ENCODE results near the gene SETD7. TPM values are rescaled to one million over a fixed set of nuclear protein-coding genes. Genes with fewer than 3 reads are reported as not detected.

Gene SETD7
- total RNA-seq, 1 experiment from 2014 or later, result 41.6 TPM

- TF ChIP-seq REST (IDR thresholded peaks at IDR 0.05; ENCODE audit: low read depth) (no peak), ELF1 (IDR thresholded peaks at IDR 0.05; ENCODE audit: borderline replicate concordance, low read depth) (no peak), CEBPB (IDR thresholded peaks at IDR 0.05; ENCODE audit: low read depth) (no peak), TCF7L2 (IDR thresholded peaks at IDR 0.05; ENCODE audit: borderline replicate concordance, extremely low read depth, insufficient read depth, insufficient read length) (no peak), JUND (IDR thresholded peaks at IDR 0.05) (no peak), EGR1 (IDR thresholded peaks at IDR 0.05; ENCODE audit: low read depth) (no peak)
Measured at GRCh38 chr4:139576219-139576618, 20.2 kb upstream of the SETD7 start (continued).

- ChIA-PET CTCF (no interaction called here), POLR2A (no interaction called here), RAD21 (ENCODE audit: low non-redundant PET in 1 of 2, low total read pairs in 2 of 2, uncharacterized antibody in 2 of 2, unreplicated experiment in 2 of 2) (no interaction called here)
- no peaks in the 10 kb centered on the region for H4K20me1 ChIP-seq (ENCODE audit: insufficient read depth)
- H3K9me3 ChIP-seq (ENCODE audit: control insufficient read depth in 1 of 2, insufficient read depth in 1 of 2, low read depth in 1 of 2, low read length in 2 of 2), result no peaks in the 10 kb centered on the region
- no peak overlapping the region for H3K4me3 ChIP-seq (replicated peaks in 1 of 2; ENCODE audit: low read depth in 1 of 2, low read length in 2 of 2)
- H3K9ac ChIP-seq (ENCODE audit: low read length), result no peak overlapping the region
- TF ChIP-seq FOSL1 (IDR thresholded peaks at IDR 0.05; ENCODE audit: low read depth), result no peak
- TF ChIP-seq EZH2 (IDR thresholded peaks at IDR 0.05), result no peak
- TF ChIP-seq SP1 (IDR thresholded peaks at IDR 0.05; ENCODE audit: low read depth), result no peak
- H3K27ac ChIP-seq (ENCODE audit: low read depth, low read length), result no peak overlapping the region
- H3K4me2 ChIP-seq (ENCODE audit: low read length), result no peak overlapping the region
- H3K36me3 ChIP-seq (ENCODE audit: control insufficient read depth in 1 of 2, insufficient read depth in 2 of 2, low read length in 2 of 2), result no peaks in the 10 kb centered on the region
- no peaks in the 10 kb centered on the region; the same call in 1 of the 2 replicates for H3K27me3 ChIP-seq (ENCODE audit: insufficient read depth, low read length)
- no peaks in the 10 kb centered on the region for H3K4me1 ChIP-seq (ENCODE audit: control insufficient read depth in 1 of 2, insufficient read depth in 2 of 2, low read length in 2 of 2)
- H3K9me2 ChIP-seq (ENCODE audit: insufficient read depth), result no peaks in the 10 kb centered on the region
- ATAC-seq (no peak), DNase-seq (ENCODE audit: low read depth, low spot score) (no peak)
- no peak overlapping the region for H2AFZ ChIP-seq (ENCODE audit: low read depth, low read length, poor library complexity, severe bottlenecking)
- H3K79me2 ChIP-seq (ENCODE audit: insufficient read depth, low read length), result no peaks in the 10 kb centered on the region
- intact Hi-C loops (cut with micrococcal nuclease), result no loop called here
- no TSS peak for BruUV-seq (replicated peaks)
Measured at GRCh38 chr4:139575072-139575471, 19.1 kb upstream of the SETD7 start.

Data from HCT116 (cell line).